Measurements from ENCODE around the gene POLG2. TPM values are rescaled to one million over a fixed set of nuclear protein-coding genes. Genes with fewer than 3 reads are reported as not detected.
A peak's percentile ranks its signal among the peaks of the same experiment; 100 is the strongest.
"Not testable (repeated sequence)": the region's sequence is repeated elsewhere in the genome, so short reads cannot be mapped to it uniquely, and the experiment has no call there.

Gene POLG2
- total and polyA plus RNA-seq, 2 donors from 2014 or later: 9.0 to 18.4 TPM

DNA sequence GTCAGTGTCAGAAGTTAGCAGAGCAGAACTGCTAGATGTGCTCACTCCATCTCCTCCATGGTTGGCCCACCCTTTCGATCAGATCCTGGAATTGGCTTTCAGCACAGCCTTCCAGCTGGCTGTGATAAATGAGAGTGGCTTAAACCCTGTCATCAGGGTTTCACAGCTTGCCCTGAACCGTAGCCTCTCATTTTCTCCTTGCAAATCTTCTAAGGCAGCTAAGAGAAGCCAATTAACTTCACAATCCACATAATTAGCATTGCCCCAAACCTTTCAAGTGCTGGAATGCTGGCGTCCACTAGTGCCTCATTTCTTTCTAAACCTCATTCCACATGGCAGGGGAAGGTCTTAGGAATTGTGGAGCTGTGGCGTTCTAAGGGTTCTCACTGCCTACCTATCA lies 26.2 kb downstream of the POLG2 start:
- FAIRE-seq: no peak

DNA sequence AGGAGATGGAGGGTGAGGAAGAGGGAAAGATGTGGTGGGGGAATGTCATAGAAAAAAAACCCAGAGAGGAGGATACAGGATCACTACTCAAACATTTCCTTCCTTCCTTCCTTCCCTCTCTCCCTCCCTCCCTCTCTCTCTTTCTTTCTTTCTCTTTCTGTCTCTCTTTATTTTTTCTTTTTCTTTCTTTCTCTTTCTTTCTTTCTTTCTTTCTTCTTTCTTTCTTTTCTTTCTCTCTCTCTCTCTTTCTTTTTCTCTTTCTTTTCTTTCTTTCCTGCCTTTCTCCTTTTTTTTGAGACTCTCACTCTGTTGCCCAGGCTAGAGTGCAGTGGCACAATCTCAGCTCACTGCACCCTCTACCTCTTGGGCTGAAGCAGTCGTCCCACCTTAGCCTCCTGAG lies 30.0 kb downstream of the POLG2 start:
- H3K27me3 ChIP-seq (ENCODE audit: control insufficient read depth, insufficient read depth, low read length); intact Hi-C loops (cut with DNase I); FAIRE-seq: not testable (repeated sequence)

More for the DNA sequence above, 26.2 kb downstream of the POLG2 start:
- Histone ChIP-seq H3K27me3 (ENCODE audit: control insufficient read depth, insufficient read depth, low read length) (no peaks in the 10 kb centered on the region), H3K27ac (ENCODE audit: low read depth in 2 of 2, low read length in 2 of 2) (no peak overlapping the region), H3K4me1 (ENCODE audit: control insufficient read depth in 2 of 3, insufficient read depth in 2 of 3, low read depth in 1 of 3, low read length in 3 of 3) (no peaks in the 10 kb centered on the region), H3K4me3 (ENCODE audit: low read length in 3 of 3) (no peak overlapping the region), H3K9me3 (ENCODE audit: control insufficient read depth in 2 of 3, insufficient read depth in 1 of 3, low read length in 3 of 3) (no peaks in the 10 kb centered on the region), H3K36me3 (ENCODE audit: control insufficient read depth in 2 of 3, insufficient read depth in 3 of 3, low read length in 3 of 3) (no peaks in the 10 kb centered on the region), H3K9ac (ENCODE audit: low read length in 3 of 3) (no peak overlapping the region)
- peak in 2 of 5 donors; percentile 8 to 15 for DNase-seq
- intact Hi-C loops (cut with DNase I): no loop called here
- TF ChIP-seq, protein P1, sequence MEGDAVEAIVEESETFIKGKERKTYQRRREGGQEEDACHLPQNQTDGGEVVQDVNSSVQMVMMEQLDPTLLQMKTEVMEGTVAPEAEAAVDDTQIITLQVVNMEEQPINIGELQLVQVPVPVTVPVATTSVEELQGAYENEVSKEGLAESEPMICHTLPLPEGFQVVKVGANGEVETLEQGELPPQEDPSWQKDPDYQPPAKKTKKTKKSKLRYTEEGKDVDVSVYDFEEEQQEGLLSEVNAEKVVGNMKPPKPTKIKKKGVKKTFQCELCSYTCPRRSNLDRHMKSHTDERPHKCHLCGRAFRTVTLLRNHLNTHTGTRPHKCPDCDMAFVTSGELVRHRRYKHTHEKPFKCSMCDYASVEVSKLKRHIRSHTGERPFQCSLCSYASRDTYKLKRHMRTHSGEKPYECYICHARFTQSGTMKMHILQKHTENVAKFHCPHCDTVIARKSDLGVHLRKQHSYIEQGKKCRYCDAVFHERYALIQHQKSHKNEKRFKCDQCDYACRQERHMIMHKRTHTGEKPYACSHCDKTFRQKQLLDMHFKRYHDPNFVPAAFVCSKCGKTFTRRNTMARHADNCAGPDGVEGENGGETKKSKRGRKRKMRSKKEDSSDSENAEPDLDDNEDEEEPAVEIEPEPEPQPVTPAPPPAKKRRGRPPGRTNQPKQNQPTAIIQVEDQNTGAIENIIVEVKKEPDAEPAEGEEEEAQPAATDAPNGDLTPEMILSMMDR (IDR thresholded peaks at IDR 0.05; ENCODE audit: borderline replicate concordance, extremely low read depth, insufficient read depth): no peak

DNA sequence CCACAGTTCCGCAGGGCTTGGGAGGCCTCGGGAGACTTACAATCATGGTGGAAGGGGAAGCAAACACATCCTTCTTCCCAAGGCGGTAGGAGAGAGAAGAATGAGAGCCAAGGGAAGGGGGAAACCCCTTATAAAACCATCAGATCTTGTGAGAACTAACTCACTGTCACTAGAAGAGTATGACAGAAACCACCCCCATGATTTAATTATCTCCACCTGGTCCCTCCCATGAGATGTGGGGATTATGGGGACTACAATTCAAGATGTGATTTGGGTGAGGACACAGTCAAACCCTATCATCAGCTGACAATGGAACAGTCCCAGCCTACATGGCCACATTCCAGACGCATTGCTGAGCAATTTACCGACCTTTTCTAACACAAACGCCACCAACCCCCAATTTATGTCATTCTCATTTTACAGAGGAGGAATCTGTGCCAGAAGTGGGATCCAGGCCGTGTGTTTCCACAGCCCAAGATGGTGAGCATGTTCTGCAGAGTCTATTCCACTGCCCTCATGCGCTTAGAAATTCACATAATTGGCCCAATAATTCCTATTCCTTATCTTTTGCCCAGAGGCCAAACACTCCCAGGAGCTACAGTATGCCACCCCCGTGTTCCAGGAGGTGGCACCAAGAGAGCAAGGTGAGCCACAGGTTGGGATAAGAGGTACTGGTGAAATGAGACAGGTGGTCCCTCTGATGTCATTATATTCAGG lies 30.7 kb downstream of the POLG2 start:
- FAIRE-seq (no peak), DNase-seq (no peak)
- TF ChIP-seq, protein P1 (IDR thresholded peaks at IDR 0.05; ENCODE audit: borderline replicate concordance, extremely low read depth, insufficient read depth): no peak
- intact Hi-C loops (cut with DNase I): no loop called here
- no peaks in the 10 kb centered on the region for H3K9me3 ChIP-seq (ENCODE audit: control insufficient read depth in 2 of 3, insufficient read depth in 1 of 3, low read length in 3 of 3)
- H3K4me1 ChIP-seq (ENCODE audit: control insufficient read depth in 2 of 3, insufficient read depth in 2 of 3, low read depth in 1 of 3, low read length in 3 of 3): no peaks in the 10 kb centered on the region
- no peak overlapping the region for H3K27ac ChIP-seq (ENCODE audit: low read depth in 2 of 2, low read length in 2 of 2)
- no peak overlapping the region for H3K9ac ChIP-seq (ENCODE audit: low read length in 3 of 3)
- H3K36me3 ChIP-seq (ENCODE audit: control insufficient read depth in 2 of 3, insufficient read depth in 3 of 3, low read length in 3 of 3): no peaks in the 10 kb centered on the region
- no peak overlapping the region for H3K4me3 ChIP-seq (ENCODE audit: low read length in 3 of 3)
- no peaks in the 10 kb centered on the region for H3K27me3 ChIP-seq (ENCODE audit: control insufficient read depth, insufficient read depth, low read length)

More for the DNA sequence above, 30.0 kb downstream of the POLG2 start:
- H3K4me3 ChIP-seq (ENCODE audit: low read length in 3 of 3); H3K9ac ChIP-seq (ENCODE audit: low read length in 3 of 3); H3K9me3 ChIP-seq (ENCODE audit: control insufficient read depth in 2 of 3, insufficient read depth in 1 of 3, low read length in 3 of 3); H3K36me3 ChIP-seq (ENCODE audit: control insufficient read depth in 2 of 3, insufficient read depth in 3 of 3, low read length in 3 of 3); H3K27ac ChIP-seq (ENCODE audit: low read depth in 2 of 2, low read length in 2 of 2); DNase-seq; H3K4me1 ChIP-seq (ENCODE audit: control insufficient read depth in 2 of 3, insufficient read depth in 2 of 3, low read depth in 1 of 3, low read length in 3 of 3): not testable (repeated sequence)

DNA sequence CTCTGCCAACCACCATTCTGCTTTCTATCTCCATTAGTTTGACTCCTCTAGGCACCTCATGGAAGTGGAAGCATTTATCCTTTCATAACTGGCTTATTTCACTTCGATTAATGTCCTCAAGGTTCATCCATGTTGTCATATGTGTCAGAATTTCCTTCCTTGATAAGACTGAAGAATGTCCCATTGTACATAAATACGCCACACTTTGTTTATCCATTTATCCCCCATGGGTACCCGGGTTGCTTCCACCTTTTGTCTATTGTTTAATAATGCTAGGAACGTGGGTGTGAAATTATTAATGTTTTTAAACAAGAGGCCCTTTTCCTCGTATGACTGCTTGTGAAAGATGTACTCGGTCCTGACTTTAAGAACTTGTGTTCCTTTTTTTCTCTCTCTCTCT lies 35.1 kb downstream of the POLG2 start:
- no peak for DNase-seq
- Histone ChIP-seq H3K9ac (ENCODE audit: low read length in 3 of 3) (no peak overlapping the region), H3K9me3 (ENCODE audit: control insufficient read depth in 2 of 3, insufficient read depth in 1 of 3, low read length in 3 of 3) (no peaks in the 10 kb centered on the region), H3K36me3 (ENCODE audit: control insufficient read depth in 2 of 3, insufficient read depth in 3 of 3, low read length in 3 of 3) (no peaks in the 10 kb centered on the region), H3K4me3 (ENCODE audit: low read length in 3 of 3) (no peak overlapping the region), H3K4me1 (ENCODE audit: control insufficient read depth in 2 of 3, insufficient read depth in 2 of 3, low read depth in 1 of 3, low read length in 3 of 3) (peaks cover 0 to 2% (median 0%) of the 10 kb centered on the region in 3 donors), H3K27ac (ENCODE audit: low read depth in 2 of 2, low read length in 2 of 2) (no peak overlapping the region), H3K27me3 (ENCODE audit: control insufficient read depth, insufficient read depth, low read length) (no peaks in the 10 kb centered on the region)
- TF ChIP-seq, protein P1 (IDR thresholded peaks at IDR 0.05; ENCODE audit: borderline replicate concordance, extremely low read depth, insufficient read depth): no peak
- intact Hi-C loops (cut with DNase I): no loop called here
- FAIRE-seq: no peak

Measured in kidney (tissue), 14 donors.